ENCODE results near the gene PCBP3. TPM values are rescaled to one million over a fixed set of nuclear protein-coding genes. Genes with fewer than 3 reads are reported as not detected.

Gene PCBP3
- total and polyA plus RNA-seq, 2 of the 8 experiments (the other 6 are each of a cell fraction or from before 2014, with no cell fraction given): 3.5 to 6.3 TPM

- H3K14ac ChIP-seq (ENCODE audit: insufficient read length): no peak overlapping the region
- H2BK15ac ChIP-seq (ENCODE audit: low read length): no peak overlapping the region
- CTCF ChIA-PET (ENCODE audit: partially characterized antibody): no interaction called here
- 94% methylated on average over 13 of the region's 13 CpGs; no CpG with 5 or more reads in 1 of the 2 experiments for WGBS, 2 experiments (ENCODE audit: extremely low coverage in 1 of 2, insufficient coverage in 1 of 2, insufficient read length in 1 of 2, insufficient replicate concordance in 2 of 2, low coverage in 1 of 2, low lambda C conversion rate in 2 of 2, missing lambda C conversion rate in 1 of 2)
- no peak overlapping the region for H3K4ac ChIP-seq (replicated peaks; ENCODE audit: insufficient read length, low read depth, low read length)
- no peak overlapping the region for H3K27ac ChIP-seq (ENCODE audit: low read depth, low read length)
- no peaks in the 10 kb centered on the region for H4K20me1 ChIP-seq (replicated peaks in 1 of 2; ENCODE audit: control insufficient read depth in 1 of 2, insufficient read depth in 2 of 2, low read length in 2 of 2)
- no peaks in the 10 kb centered on the region for H3K36me3 ChIP-seq (ENCODE audit: control insufficient read depth in 2 of 4, insufficient read depth in 4 of 4, low read length in 3 of 4)
- H3K9me3 ChIP-seq (ENCODE audit: insufficient read depth in 2 of 2, low read depth in 1 of 2, low read length in 1 of 2): no peaks in the 10 kb centered on the region
- peak in 1 of 2 experiments; percentile 38 for DNase-seq (ENCODE audit: low read depth in 1 of 2, low spot score in 2 of 2)
- no peak overlapping the region for H4K91ac ChIP-seq (replicated peaks; ENCODE audit: insufficient read length, low read length)
- H4K8ac ChIP-seq (ENCODE audit: extremely low read depth, insufficient read depth, low read length): no peak overlapping the region
- H2BK12ac ChIP-seq (ENCODE audit: low read depth, low read length): no peak overlapping the region
- H3K18ac ChIP-seq (ENCODE audit: extremely low read depth, low read length): no peak overlapping the region
- H3K23me2 ChIP-seq (ENCODE audit: low read depth, low read length): no peaks in the 10 kb centered on the region
- H3K27me3 ChIP-seq (replicated peaks in 1 of 4; ENCODE audit: control insufficient read depth in 3 of 4, extremely low read depth in 1 of 4, insufficient read depth in 3 of 4, low read length in 3 of 4): no peaks in the 10 kb centered on the region
- no peak overlapping the region for H3K4me2 ChIP-seq (ENCODE audit: insufficient read depth in 1 of 2, low read depth in 2 of 2, low read length in 2 of 2)
- H2BK5ac ChIP-seq (ENCODE audit: low read depth, low read length): no peak overlapping the region
- H3K79me2 ChIP-seq (ENCODE audit: control insufficient read depth in 1 of 2, insufficient read depth in 2 of 2, low read length in 2 of 2): no peaks in the 10 kb centered on the region
- no peak overlapping the region for H3K56ac ChIP-seq (replicated peaks; ENCODE audit: insufficient read length, low read depth, low read length)
- H2AK5ac ChIP-seq (ENCODE audit: low read depth, low read length): no peak overlapping the region
- H2AFZ ChIP-seq (ENCODE audit: low read length): no peak overlapping the region
- H3K9ac ChIP-seq (replicated peaks in 1 of 4; ENCODE audit: extremely low read depth in 1 of 4, low read depth in 3 of 4, low read length in 3 of 4): no peak overlapping the region
- POLR2A ChIA-PET (ENCODE audit: partially characterized antibody): no interaction called here
- H3K79me1 ChIP-seq (ENCODE audit: low read depth, low read length): no peaks in the 10 kb centered on the region
- no peak overlapping the region for H2BK20ac ChIP-seq (ENCODE audit: low read length)
- no peak for FAIRE-seq
- no peak overlapping the region for H2BK120ac ChIP-seq (replicated peaks; ENCODE audit: low read depth, low read length)
- no peak overlapping the region for H3K23ac ChIP-seq (ENCODE audit: insufficient read length)
- H4K5ac ChIP-seq (ENCODE audit: insufficient read length, low read depth, low read length): no peak overlapping the region
- H3K4me1 ChIP-seq (replicated peaks in 1 of 4; ENCODE audit: control insufficient read depth in 3 of 4, insufficient read depth in 4 of 4, low read length in 3 of 4): peaks cover 0 to 8% (median 1%) of the 10 kb centered on the region in 4 experiments; a peak in 2 of 7 replicates
- H3K4me3 ChIP-seq (ENCODE audit: extremely low read depth in 1 of 4, insufficient read depth in 2 of 4, low read depth in 3 of 4, low read length in 4 of 4): no peak overlapping the region
- TF ChIP-seq HDAC6 (IDR thresholded peaks at IDR 0.05; ENCODE audit: low read depth, low read length) (no peak), SIRT6 (IDR thresholded peaks at IDR 0.05; ENCODE audit: low read length) (no peak)
These were observed 181.7 kb downstream of the PCBP3 start for GRCh38 chr21:45825219-45825618.
